Endothelial cell of umbilical vein (primary cell): ENCODE measurements around the gene NLRP3.
"Not testable (repeated sequence)": the region's sequence is repeated elsewhere in the genome, so short reads cannot be mapped to it uniquely, and the experiment has no call there.

Experiments
- EZH2 ChIP-seq: IDR thresholded peaks from 2 replicates; pipeline ENCODE4 v1.6.1; 2012; ENCODE audit warnings: borderline replicate concordance, low read depth, mild to moderate bottlenecking, moderate library complexity, low read length, inconsistent platforms; ENCODE audit not compliant: severe bottlenecking
- FOS ChIP-seq: IDR thresholded peaks from 2 replicates; pipeline ENCODE4 v1.6.1; 2011; ENCODE audit warnings: mild to moderate bottlenecking, low read length, moderate library complexity, borderline replicate concordance; ENCODE audit not compliant: insufficient read depth
- GATA2 ChIP-seq: IDR thresholded peaks from 2 replicates; pipeline ENCODE4 v1.7.0; 2011; ENCODE audit warnings: low read depth, mild to moderate bottlenecking, moderate library complexity, mixed read lengths, low read length; ENCODE audit not compliant: insufficient read length, insufficient read depth
- MYC ChIP-seq: IDR thresholded peaks from one replicate; pipeline ENCODE4 v1.6.1; 2011; ENCODE audit warnings: mild to moderate bottlenecking, low read depth, low read length
- POLR2A ChIP-seq: IDR thresholded peaks from 2 replicates; pipeline ENCODE4 v1.6.1; 2012; ENCODE audit warnings: low read depth, mild to moderate bottlenecking, control low read depth, low read length
- POLR2AphosphoS5 ChIP-seq: IDR thresholded peaks from 2 replicates; pipeline ENCODE4 v1.6.1; 2012; ENCODE audit warnings: low read depth, mild to moderate bottlenecking, control low read depth, low read length, moderate library complexity; ENCODE audit not compliant: insufficient read depth
- TF ChIP-seq, protein P1 (sequence below), 2 donors: IDR thresholded peaks; 1 replicate in 1 of 2; 2 replicates in 1 of 2; pipeline ENCODE4 v1.5.1; 2011; ENCODE audit warnings: low read length in 2 of 2, mild to moderate bottlenecking in 2 of 2, moderate library complexity in 2 of 2, control low read depth in 1 of 2, inconsistent platforms in 1 of 2, low read depth in 1 of 2; ENCODE audit not compliant: insufficient read depth in 1 of 2; ENCODE audit errors: extremely low read depth in 1 of 2
- TF ChIP-seq, protein P2 (sequence below): IDR thresholded peaks from 2 replicates; pipeline ENCODE4 v1.6.1; 2011; ENCODE audit not compliant: insufficient read depth, insufficient read length

DNA sequence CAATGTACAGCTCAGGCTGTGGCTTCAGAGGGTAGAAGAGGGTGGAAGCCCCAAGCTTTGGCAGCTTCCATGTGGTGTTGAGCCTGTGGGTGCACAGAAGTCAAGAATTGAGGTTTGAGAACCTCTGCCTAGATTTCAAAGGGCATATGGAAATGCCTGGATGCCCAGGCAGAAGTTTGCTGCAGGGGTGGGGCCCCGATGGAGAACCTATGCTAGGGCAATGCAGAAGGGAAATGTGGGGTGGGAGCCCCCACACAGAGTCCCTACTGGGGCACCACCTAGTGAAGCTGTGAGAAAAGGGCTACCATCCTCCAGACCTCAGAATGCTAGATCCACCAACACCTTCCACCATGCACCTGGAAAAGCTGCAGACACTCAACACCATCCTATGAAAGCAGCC lies 49.6 kb upstream of the NLRP3 start:
- TF ChIP-seq POLR2A, GATA2, MYC, EZH2, POLR2AphosphoS5, FOS: not testable (repeated sequence)
- TF ChIP-seq, protein P1, sequence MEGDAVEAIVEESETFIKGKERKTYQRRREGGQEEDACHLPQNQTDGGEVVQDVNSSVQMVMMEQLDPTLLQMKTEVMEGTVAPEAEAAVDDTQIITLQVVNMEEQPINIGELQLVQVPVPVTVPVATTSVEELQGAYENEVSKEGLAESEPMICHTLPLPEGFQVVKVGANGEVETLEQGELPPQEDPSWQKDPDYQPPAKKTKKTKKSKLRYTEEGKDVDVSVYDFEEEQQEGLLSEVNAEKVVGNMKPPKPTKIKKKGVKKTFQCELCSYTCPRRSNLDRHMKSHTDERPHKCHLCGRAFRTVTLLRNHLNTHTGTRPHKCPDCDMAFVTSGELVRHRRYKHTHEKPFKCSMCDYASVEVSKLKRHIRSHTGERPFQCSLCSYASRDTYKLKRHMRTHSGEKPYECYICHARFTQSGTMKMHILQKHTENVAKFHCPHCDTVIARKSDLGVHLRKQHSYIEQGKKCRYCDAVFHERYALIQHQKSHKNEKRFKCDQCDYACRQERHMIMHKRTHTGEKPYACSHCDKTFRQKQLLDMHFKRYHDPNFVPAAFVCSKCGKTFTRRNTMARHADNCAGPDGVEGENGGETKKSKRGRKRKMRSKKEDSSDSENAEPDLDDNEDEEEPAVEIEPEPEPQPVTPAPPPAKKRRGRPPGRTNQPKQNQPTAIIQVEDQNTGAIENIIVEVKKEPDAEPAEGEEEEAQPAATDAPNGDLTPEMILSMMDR (IDR thresholded peaks at IDR 0.05; ENCODE audit: extremely low read depth in 1 of 2, insufficient read depth in 1 of 2, low read depth in 1 of 2, low read length in 2 of 2) = not testable (repeated sequence)
- TF ChIP-seq, protein P2, sequence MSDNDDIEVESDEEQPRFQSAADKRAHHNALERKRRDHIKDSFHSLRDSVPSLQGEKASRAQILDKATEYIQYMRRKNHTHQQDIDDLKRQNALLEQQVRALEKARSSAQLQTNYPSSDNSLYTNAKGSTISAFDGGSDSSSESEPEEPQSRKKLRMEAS = not testable (repeated sequence)
